Adrenal gland (tissue), 12 donors: ENCODE results near the gene NAV2. TPM values are rescaled to one million over a fixed set of nuclear protein-coding genes. Genes with fewer than 3 reads are reported as not detected.

ENCODE experiments used
- DNase-seq, 7 donors: peaks; one replicate each; pipeline ENCODE4 v3.0.0-alpha.2; 2019 to 2020
- H3K27ac ChIP-seq, 5 donors: fragments of 200-600 bp; sonication (generic) in 4 of 5; 1 replicate in 3 of 5; 2 replicates in 2 of 5; pipeline versions ENCODE4 v1.5.1 to v1.8.0; 2016 to 2020; ENCODE audit warnings: mild to moderate bottlenecking in 1 of 5
- H3K27me3 ChIP-seq: fragments of 200-600 bp; 2 replicates; pipeline ENCODE4 v1.8.0; 2021
- H3K36me3 ChIP-seq, 2 donors: fragments of 200-600 bp; replicated peaks in 1 of 2; 1 replicate in 1 of 2; 2 replicates in 1 of 2; pipeline versions ENCODE4 v1.5.1 to v1.8.0; 2018 to 2022
- H3K4me1 ChIP-seq, 2 donors: fragments of 200-600 bp; replicated peaks in 1 of 2; 1 replicate in 1 of 2; 2 replicates in 1 of 2; pipeline versions ENCODE4 v1.5.1 to v1.8.0; 2018 to 2021
- H3K4me3 ChIP-seq, 4 donors: fragments of 200-600 bp; sonication (generic) in 3 of 4; one replicate each; pipeline ENCODE4 v1.5.1; 2016 to 2018
- H3K9me3 ChIP-seq, 3 donors: fragments of 200-600 bp; sonication (generic) in 1 of 3; replicated peaks in 1 of 3; 1 replicate in 2 of 3; 2 replicates in 1 of 3; pipeline versions ENCODE4 v1.5.1 to v1.8.0; 2016 to 2021
- CTCF ChIP-seq, 6 experiments: fragments of 450-650 bp in 4 of 6; fragments of 200-600 bp in 2 of 6; sonication (generic) in 1 of 6; IDR thresholded peaks; 1 replicate in 5 of 6; 2 replicates in 1 of 6; pipeline versions ENCODE4 v1.5.1 to v1.8.0; 2016 to 2021; ENCODE audit warnings: antibody characterized with exemption in 6 of 6, mild to moderate bottlenecking in 2 of 6, moderate library complexity in 1 of 6
- POLR2A ChIP-seq, 2 donors: fragments of 450-650 bp; IDR thresholded peaks; one replicate each; pipeline ENCODE4 v1.6.1; 2017; ENCODE audit warnings: antibody characterized with exemption in 2 of 2, mild to moderate bottlenecking in 2 of 2, moderate library complexity in 1 of 2
- WGBS, 4 donors: extraction: QIAGEN DNeasy Blood & Tissue Kit in 2 of 4; methylation state at CpG; one replicate each; pipeline versions ENCODE4 v1.1.5 to v1.1.7; 2013 to 2017; 5-methylcytosine and 5-hydroxymethylcytosine counted together
- intact Hi-C, 2 donors: fragments of 100-400 bp; cut with DNase I; formaldehyde crosslinking; loops; one replicate each; pipeline versions ENCODE4 v1.14.1 to v1.15.0; 2022 to 2023
- polyA plus RNA-seq, 3 donors: library from polyadenylated mRNA; stranded (reverse); fragments of 200-250 nt in 2 of 3; fragments of 350-450 nt in 1 of 3; fragmentation: Illumina TruSeq in 1 of 3; extraction: RNeasy Lipid Tissue Mini Kit (QIAGEN cat#74804) in 1 of 3; gene quantifications; one replicate each; pipeline ENCODE4 v1.2.3, GENCODE V29; 2013 to 2014
- total RNA-seq, 9 donors: library from RNA; depleted of rRNA in 4 of 9; stranded (reverse); fragments of >200 nt in 4 of 9; fragments of 120-200 nt in 1 of 9; fragmentation: NEBNext Ultra II Directional in 1 of 9; extraction: Animal tissue kit (Norgen Biotek cat#: 25700) in 1 of 9; gene quantifications; one replicate each; pipeline versions ENCODE4 v1.1.0 to v1.2.4, GENCODE V29; 2013 to 2023
- donor health status: healthy with polysubstance abuse.
- donor health status: Bipolar disorder and iron deficiency.
- donor health status: DM: yes; HTN: yes; CAD: no.
- donor health status: DM: no; HTN: no; CAD: no.
- donor health status: DM: no; HTN: no; CAD: no.
- donor health status: DM: yes; HTN: yes; CAD: no.

Gene NAV2
- total and polyA plus RNA-seq, 12 donors = 1.6 to 9.2 (median 5.5) TPM

- no peaks in the 10 kb centered on the region for H3K4me1 ChIP-seq
These were observed 323.3 kb downstream of the NAV2 start for GRCh38 chr11:20035701-20036601.

GRCh38 chr11:20036626-20037335 is 324.1 kb downstream of the NAV2 start:
- Histone ChIP-seq H3K9me3 (no peaks in the 10 kb centered on the region), H3K27ac (peak overlapping the region in 1 of 5 donors; percentile 32), H3K4me3 (no peak overlapping the region), H3K4me1 (no peaks in the 10 kb centered on the region), H3K27me3 (no peaks in the 10 kb centered on the region), H3K36me3 (no peaks in the 10 kb centered on the region)
- 94 to 98% (median 95%) methylated on average over 8 of the region's 8 CpGs for WGBS, 4 donors
- DNase-seq = no peak
- TF ChIP-seq CTCF (IDR thresholded peaks at IDR 0.05) (no peak), POLR2A (IDR thresholded peaks at IDR 0.05) (no peak)
- intact Hi-C loops = no loop called here

More at GRCh38 chr11:20035701-20036601, 323.3 kb downstream of the NAV2 start:
- Histone ChIP-seq H3K36me3 (no peaks in the 10 kb centered on the region), H3K4me3 (no peak overlapping the region), H3K27ac (peak overlapping the region in 2 of 5 donors; percentile 34 to 59), H3K27me3 (no peaks in the 10 kb centered on the region), H3K9me3 (no peaks in the 10 kb centered on the region)
- no peak for TF ChIP-seq POLR2A (IDR thresholded peaks at IDR 0.05)
- TF ChIP-seq CTCF (IDR thresholded peaks at IDR 0.05) = no peak
- 65 to 69% (median 66%) methylated on average over 14 to 15 of the region's 15 CpGs for WGBS, 4 donors
- intact Hi-C loops = no loop called here
- peak in 6 of 7 donors; percentile 30 to 68 (median 40) for DNase-seq

- no peaks in the 10 kb centered on the region for H3K36me3 ChIP-seq
- TF ChIP-seq CTCF (IDR thresholded peaks at IDR 0.05) (no peak), POLR2A (IDR thresholded peaks at IDR 0.05) (no peak)
- H3K9me3 ChIP-seq = no peaks in the 10 kb centered on the region
- no peak overlapping the region for H3K27ac ChIP-seq
- no peaks in the 10 kb centered on the region for H3K4me1 ChIP-seq
- H3K27me3 ChIP-seq = no peaks in the 10 kb centered on the region
- WGBS, 4 donors = 87 to 97% (median 90%) methylated on average over 3 of the region's 3 CpGs
- no peak for DNase-seq
- no peak overlapping the region for H3K4me3 ChIP-seq
- intact Hi-C loops = no loop called here
These were observed 324.9 kb downstream of the NAV2 start for GRCh38 chr11:20037396-20038153.

- Histone ChIP-seq H3K36me3 (no peaks in the 10 kb centered on the region), H3K4me1 (no peaks in the 10 kb centered on the region), H3K27me3 (no peaks in the 10 kb centered on the region), H3K27ac (no peak overlapping the region), H3K9me3 (no peaks in the 10 kb centered on the region), H3K4me3 (no peak overlapping the region)
- intact Hi-C loops = no loop called here
- WGBS, 4 donors = 77 to 98% (median 90%) methylated on average over 6 of the region's 6 CpGs
- TF ChIP-seq POLR2A (IDR thresholded peaks at IDR 0.05) = no peak
- TF ChIP-seq CTCF (IDR thresholded peaks at IDR 0.05) = no peak
- no peak for DNase-seq
These were observed 325.8 kb downstream of the NAV2 start for GRCh38 chr11:20038412-20038811.
